Measurements from ENCODE around the gene PRKCA. TPM values are rescaled to one million over a fixed set of nuclear protein-coding genes. Genes with fewer than 3 reads are reported as not detected.
"Not testable (repeated sequence)": the region's sequence is repeated elsewhere in the genome, so short reads cannot be mapped to it uniquely, and the experiment has no call there.

The PRKCA gene
- total and polyA plus RNA-seq, 2 donors from 2014 or later = 8.0 to 50.8 TPM

DNA sequence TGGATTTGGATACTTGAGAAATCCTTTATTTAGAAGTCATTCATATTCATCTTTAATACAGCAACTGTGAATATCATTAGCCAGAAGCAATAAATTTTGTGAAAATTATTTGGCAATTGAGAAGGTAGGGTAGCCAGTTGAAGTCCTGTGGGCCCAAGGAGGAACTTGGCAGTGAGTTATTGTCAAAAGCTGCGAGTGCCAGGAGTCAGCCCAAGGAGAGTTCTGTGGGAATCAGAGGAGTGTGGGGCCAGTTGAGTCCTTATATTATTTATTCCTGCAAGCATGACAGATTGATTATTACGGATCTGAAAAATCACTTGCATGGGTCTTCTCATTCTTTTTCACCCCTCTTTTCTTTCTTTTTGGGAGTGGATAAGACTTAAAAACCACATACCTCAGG, 38.3 kb downstream of the PRKCA start:
- H3K9me3 ChIP-seq (ENCODE audit: control insufficient read depth in 2 of 3, insufficient read depth in 1 of 3, low read length in 3 of 3) = no peaks in the 10 kb centered on the region
- H3K4me1 ChIP-seq (ENCODE audit: control insufficient read depth in 2 of 3, insufficient read depth in 2 of 3, low read depth in 1 of 3, low read length in 3 of 3) = peaks cover 7 to 33% (median 7%) of the 10 kb centered on the region in 3 donors
- intact Hi-C loops (cut with DNase I) = no loop called here
- TF ChIP-seq, protein P1, sequence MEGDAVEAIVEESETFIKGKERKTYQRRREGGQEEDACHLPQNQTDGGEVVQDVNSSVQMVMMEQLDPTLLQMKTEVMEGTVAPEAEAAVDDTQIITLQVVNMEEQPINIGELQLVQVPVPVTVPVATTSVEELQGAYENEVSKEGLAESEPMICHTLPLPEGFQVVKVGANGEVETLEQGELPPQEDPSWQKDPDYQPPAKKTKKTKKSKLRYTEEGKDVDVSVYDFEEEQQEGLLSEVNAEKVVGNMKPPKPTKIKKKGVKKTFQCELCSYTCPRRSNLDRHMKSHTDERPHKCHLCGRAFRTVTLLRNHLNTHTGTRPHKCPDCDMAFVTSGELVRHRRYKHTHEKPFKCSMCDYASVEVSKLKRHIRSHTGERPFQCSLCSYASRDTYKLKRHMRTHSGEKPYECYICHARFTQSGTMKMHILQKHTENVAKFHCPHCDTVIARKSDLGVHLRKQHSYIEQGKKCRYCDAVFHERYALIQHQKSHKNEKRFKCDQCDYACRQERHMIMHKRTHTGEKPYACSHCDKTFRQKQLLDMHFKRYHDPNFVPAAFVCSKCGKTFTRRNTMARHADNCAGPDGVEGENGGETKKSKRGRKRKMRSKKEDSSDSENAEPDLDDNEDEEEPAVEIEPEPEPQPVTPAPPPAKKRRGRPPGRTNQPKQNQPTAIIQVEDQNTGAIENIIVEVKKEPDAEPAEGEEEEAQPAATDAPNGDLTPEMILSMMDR (IDR thresholded peaks at IDR 0.05; ENCODE audit: borderline replicate concordance, extremely low read depth, insufficient read depth) = no peak
- H3K27me3 ChIP-seq (ENCODE audit: control insufficient read depth, insufficient read depth, low read length) = no peaks in the 10 kb centered on the region
- DNase-seq (no peak), FAIRE-seq (no peak)
- no peak overlapping the region for H3K4me3 ChIP-seq (ENCODE audit: low read length in 3 of 3)
- H3K9ac ChIP-seq (ENCODE audit: low read length in 3 of 3) = no peak overlapping the region
- H3K36me3 ChIP-seq (ENCODE audit: control insufficient read depth in 2 of 3, insufficient read depth in 3 of 3, low read length in 3 of 3) = no peaks in the 10 kb centered on the region
- H3K27ac ChIP-seq (ENCODE audit: low read depth in 2 of 2, low read length in 2 of 2) = peak overlapping the region in 1 of 2 donors; percentile 47

DNA sequence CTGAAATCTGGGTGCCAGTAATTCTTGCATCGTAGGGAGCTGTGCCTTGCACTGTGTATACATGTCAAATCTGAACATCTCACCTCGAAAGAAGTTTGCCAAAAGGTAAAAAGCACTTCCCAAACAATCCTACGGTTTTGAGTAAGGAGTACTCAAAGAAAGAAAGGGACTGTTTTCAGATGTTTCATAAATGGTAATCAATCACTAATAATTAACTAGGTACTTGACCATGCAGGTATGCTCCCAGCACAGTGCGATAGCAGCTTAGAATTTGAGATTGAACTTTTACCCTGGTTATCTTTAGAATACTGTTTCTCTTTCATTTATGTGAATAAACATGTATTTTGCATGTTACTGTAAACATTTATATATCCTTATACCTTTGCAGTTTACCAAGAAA, 39.0 kb downstream of the PRKCA start:
- FAIRE-seq (no peak), DNase-seq (no peak)
- Histone ChIP-seq H3K27me3 (ENCODE audit: control insufficient read depth, insufficient read depth, low read length) (no peaks in the 10 kb centered on the region), H3K4me3 (ENCODE audit: low read length in 3 of 3) (peak overlapping the region in 1 of 3 donors; percentile 23), H3K27ac (ENCODE audit: low read depth in 2 of 2, low read length in 2 of 2) (no peak overlapping the region), H3K36me3 (ENCODE audit: control insufficient read depth in 2 of 3, insufficient read depth in 3 of 3, low read length in 3 of 3) (no peaks in the 10 kb centered on the region), H3K9me3 (ENCODE audit: control insufficient read depth in 2 of 3, insufficient read depth in 1 of 3, low read length in 3 of 3) (no peaks in the 10 kb centered on the region), H3K9ac (ENCODE audit: low read length in 3 of 3) (no peak overlapping the region), H3K4me1 (ENCODE audit: control insufficient read depth in 2 of 3, insufficient read depth in 2 of 3, low read depth in 1 of 3, low read length in 3 of 3) (peaks cover 7 to 33% (median 7%) of the 10 kb centered on the region in 3 donors)
- TF ChIP-seq, protein P1 (IDR thresholded peaks at IDR 0.05; ENCODE audit: borderline replicate concordance, extremely low read depth, insufficient read depth) = no peak
- intact Hi-C loops (cut with DNase I) = no loop called here

DNA sequence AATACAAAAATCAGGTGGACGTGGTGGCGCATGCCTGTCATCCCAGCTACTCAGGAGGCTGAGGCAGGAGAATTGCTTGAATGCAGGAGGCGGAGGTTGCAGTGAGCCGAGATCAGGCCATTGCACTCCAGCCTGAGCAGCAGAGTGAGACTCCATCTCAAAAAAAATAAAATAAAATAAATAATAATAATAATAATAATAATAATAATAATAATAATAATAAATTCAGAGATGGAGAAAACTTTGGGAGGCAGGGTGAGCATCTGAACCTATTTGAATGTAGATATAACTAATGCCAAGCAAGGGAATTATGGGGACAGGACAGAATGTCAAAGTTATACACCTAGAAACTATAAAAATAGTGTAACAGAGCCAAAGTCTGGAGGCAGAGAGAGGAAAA, 39.9 kb downstream of the PRKCA start:
- H3K4me3 ChIP-seq (ENCODE audit: low read length in 3 of 3); DNase-seq; H3K27me3 ChIP-seq (ENCODE audit: control insufficient read depth, insufficient read depth, low read length); intact Hi-C loops (cut with DNase I); H3K36me3 ChIP-seq (ENCODE audit: control insufficient read depth in 2 of 3, insufficient read depth in 3 of 3, low read length in 3 of 3); H3K9ac ChIP-seq (ENCODE audit: low read length in 3 of 3); H3K27ac ChIP-seq (ENCODE audit: low read depth in 2 of 2, low read length in 2 of 2); H3K9me3 ChIP-seq (ENCODE audit: control insufficient read depth in 2 of 3, insufficient read depth in 1 of 3, low read length in 3 of 3); FAIRE-seq: not testable (repeated sequence)
- peaks cover 5 to 33% (median 7%) of the 10 kb centered on the region in 3 donors for H3K4me1 ChIP-seq (ENCODE audit: control insufficient read depth in 2 of 3, insufficient read depth in 2 of 3, low read depth in 1 of 3, low read length in 3 of 3)

DNA sequence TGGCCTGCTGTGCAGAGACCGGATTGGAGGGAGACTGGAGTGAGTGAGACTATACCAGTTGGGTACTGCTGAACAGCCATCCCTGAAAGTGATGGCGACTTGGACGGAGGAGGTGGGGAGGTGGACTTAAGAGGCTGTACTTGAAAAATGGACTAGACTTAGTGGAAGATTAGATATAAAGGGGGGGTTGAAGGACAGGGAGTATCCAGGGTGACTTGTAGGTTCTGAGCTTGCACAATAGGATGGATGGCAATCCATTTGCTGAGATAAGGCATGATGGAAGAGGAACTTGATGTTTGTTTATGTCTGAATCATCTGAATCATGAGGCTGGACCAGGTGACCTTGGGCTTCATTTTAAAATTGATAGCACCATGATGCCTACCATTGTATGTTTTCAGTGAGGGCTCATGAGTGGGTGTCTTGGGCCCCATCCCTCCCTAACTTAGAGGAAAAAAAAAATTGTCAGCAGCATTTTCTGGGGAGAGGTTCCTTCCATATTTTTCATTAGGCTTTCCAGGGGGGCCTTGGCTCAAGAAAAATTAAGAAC, 41.2 kb downstream of the PRKCA start:
- FAIRE-seq (no peak), DNase-seq (no peak)
- Histone ChIP-seq H3K9me3 (ENCODE audit: control insufficient read depth in 2 of 3, insufficient read depth in 1 of 3, low read length in 3 of 3) (no peaks in the 10 kb centered on the region), H3K9ac (ENCODE audit: low read length in 3 of 3) (no peak overlapping the region), H3K4me3 (ENCODE audit: low read length in 3 of 3) (no peak overlapping the region), H3K4me1 (ENCODE audit: control insufficient read depth in 2 of 3, insufficient read depth in 2 of 3, low read depth in 1 of 3, low read length in 3 of 3) (peaks cover 5 to 26% (median 10%) of the 10 kb centered on the region in 3 donors), H3K27ac (ENCODE audit: low read depth in 2 of 2, low read length in 2 of 2) (no peak overlapping the region), H3K36me3 (ENCODE audit: control insufficient read depth in 2 of 3, insufficient read depth in 3 of 3, low read length in 3 of 3) (no peaks in the 10 kb centered on the region), H3K27me3 (ENCODE audit: control insufficient read depth, insufficient read depth, low read length) (no peaks in the 10 kb centered on the region)
- intact Hi-C loops (cut with DNase I) = no loop called here
- TF ChIP-seq, protein P1 (IDR thresholded peaks at IDR 0.05; ENCODE audit: borderline replicate concordance, extremely low read depth, insufficient read depth) = no peak
